ENCODE measurements around the gene PRICKLE4.

DNA sequence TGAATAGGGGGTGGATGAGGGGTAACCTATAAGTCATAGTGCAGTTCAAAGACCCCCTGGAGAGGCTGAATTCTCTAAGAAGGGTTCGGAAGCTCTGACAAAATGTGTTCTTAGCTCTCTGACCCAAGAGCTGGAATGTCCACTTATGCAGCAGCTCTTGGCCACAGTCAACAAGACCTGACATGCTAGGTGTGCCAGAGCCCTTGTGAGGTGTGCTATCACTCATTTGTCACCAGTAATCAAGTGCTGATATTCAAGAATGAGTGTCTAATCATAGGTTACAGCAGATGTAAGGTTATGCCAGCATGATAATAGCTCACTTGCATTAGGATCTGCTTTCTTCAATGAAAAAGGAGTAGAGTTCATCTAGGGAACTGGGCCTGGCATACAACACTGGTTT, 35.0 kb downstream of the PRICKLE4 start:
- TF ChIP-seq, protein P1, sequence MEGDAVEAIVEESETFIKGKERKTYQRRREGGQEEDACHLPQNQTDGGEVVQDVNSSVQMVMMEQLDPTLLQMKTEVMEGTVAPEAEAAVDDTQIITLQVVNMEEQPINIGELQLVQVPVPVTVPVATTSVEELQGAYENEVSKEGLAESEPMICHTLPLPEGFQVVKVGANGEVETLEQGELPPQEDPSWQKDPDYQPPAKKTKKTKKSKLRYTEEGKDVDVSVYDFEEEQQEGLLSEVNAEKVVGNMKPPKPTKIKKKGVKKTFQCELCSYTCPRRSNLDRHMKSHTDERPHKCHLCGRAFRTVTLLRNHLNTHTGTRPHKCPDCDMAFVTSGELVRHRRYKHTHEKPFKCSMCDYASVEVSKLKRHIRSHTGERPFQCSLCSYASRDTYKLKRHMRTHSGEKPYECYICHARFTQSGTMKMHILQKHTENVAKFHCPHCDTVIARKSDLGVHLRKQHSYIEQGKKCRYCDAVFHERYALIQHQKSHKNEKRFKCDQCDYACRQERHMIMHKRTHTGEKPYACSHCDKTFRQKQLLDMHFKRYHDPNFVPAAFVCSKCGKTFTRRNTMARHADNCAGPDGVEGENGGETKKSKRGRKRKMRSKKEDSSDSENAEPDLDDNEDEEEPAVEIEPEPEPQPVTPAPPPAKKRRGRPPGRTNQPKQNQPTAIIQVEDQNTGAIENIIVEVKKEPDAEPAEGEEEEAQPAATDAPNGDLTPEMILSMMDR (IDR thresholded peaks at IDR 0.05), result no peak
- TF ChIP-seq POLR2A (IDR thresholded peaks at IDR 0.05), result no peak

All from esophagus squamous epithelium (tissue), 4 donors.